AG04449 (cell line): Measurements from ENCODE around the gene PCDH19.

Experiments used
- CTCF ChIA-PET: fragments of 350-600 bp; formaldehyde crosslinking; extraction: SDS; loops from one replicate; lab custom pipeline; 2021; ENCODE audit warnings: antibody characterized with exemption; lab: Yijun Ruan, JAX
- POLR2A ChIA-PET: fragments of 400-600, 350-600 bp; formaldehyde crosslinking; extraction: SDS; loops from one replicate; lab custom pipeline; 2020; ENCODE audit warnings: antibody characterized with exemption, inconsistent platforms; lab: Yijun Ruan, JAX
- DNase-seq: peaks from one replicate; pipeline ENCODE4 v3.0.0-alpha.2; 2010; ENCODE audit warnings: low read depth, low spot score
- H3K4me3 ChIP-seq: 2 replicates; pipeline ENCODE4 v1.5.1; 2011; ENCODE audit warnings: low read depth, mild to moderate bottlenecking, control low read depth, low read length
- TF ChIP-seq, protein P1 (sequence below): IDR thresholded peaks from one replicate; pipeline ENCODE4 v1.5.1; 2011; ENCODE audit warnings: mild to moderate bottlenecking, moderate library complexity, low read length, control low read depth, inconsistent platforms; ENCODE audit not compliant: insufficient read depth; ENCODE audit errors: missing control alignments

PCDH19 gene

DNA sequence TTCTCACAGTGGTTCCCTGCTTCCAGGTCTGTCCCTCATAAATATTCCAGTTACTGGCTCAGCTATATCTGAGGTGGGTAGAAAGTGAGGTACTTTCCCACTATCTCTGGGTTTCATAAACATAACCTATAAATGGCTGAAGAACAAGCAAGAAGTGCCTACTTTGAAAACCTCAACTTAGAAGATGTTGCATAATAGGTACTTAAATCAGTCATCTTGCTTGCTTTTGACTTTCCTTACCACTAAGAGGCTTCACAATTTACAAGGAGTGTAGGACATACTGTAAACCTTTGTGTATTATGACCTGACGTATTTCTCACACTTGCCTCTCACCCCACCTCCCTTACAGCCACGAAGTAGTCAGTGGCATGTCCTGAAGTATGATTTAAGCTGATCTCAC lies 145.9 kb downstream of the PCDH19 start:
- CTCF ChIA-PET, result no interaction called here

DNA sequence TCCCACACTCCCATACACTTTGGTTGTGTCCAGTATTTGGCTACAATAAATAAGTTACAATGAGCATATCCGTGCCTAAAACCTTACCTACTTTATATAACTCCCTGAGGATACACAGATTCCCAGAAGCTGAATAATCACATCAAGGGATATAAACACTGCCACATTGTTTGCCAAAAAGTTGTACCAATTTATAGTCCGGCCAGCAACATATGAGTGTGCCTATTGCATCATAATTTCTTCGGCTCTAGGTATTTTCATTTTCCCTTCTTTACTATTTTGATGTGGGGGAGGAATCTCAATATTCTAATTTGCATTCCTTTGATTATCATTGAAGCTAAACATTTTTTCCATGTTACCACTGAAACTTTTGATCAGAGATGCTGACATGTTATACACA lies 146.4 kb downstream of the PCDH19 start:
- ChIA-PET CTCF (no interaction called here), POLR2A (no interaction called here)
- DNase-seq, result no peak
- H3K4me3 ChIP-seq, result no peak overlapping the region
- TF ChIP-seq, protein P1, sequence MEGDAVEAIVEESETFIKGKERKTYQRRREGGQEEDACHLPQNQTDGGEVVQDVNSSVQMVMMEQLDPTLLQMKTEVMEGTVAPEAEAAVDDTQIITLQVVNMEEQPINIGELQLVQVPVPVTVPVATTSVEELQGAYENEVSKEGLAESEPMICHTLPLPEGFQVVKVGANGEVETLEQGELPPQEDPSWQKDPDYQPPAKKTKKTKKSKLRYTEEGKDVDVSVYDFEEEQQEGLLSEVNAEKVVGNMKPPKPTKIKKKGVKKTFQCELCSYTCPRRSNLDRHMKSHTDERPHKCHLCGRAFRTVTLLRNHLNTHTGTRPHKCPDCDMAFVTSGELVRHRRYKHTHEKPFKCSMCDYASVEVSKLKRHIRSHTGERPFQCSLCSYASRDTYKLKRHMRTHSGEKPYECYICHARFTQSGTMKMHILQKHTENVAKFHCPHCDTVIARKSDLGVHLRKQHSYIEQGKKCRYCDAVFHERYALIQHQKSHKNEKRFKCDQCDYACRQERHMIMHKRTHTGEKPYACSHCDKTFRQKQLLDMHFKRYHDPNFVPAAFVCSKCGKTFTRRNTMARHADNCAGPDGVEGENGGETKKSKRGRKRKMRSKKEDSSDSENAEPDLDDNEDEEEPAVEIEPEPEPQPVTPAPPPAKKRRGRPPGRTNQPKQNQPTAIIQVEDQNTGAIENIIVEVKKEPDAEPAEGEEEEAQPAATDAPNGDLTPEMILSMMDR, result no peak

More for the DNA sequence above, 145.9 kb downstream of the PCDH19 start:
- DNase-seq, result no peak
- H3K4me3 ChIP-seq, result no peak overlapping the region
- POLR2A ChIA-PET, result no interaction called here
- TF ChIP-seq, protein P1, result no peak

DNA sequence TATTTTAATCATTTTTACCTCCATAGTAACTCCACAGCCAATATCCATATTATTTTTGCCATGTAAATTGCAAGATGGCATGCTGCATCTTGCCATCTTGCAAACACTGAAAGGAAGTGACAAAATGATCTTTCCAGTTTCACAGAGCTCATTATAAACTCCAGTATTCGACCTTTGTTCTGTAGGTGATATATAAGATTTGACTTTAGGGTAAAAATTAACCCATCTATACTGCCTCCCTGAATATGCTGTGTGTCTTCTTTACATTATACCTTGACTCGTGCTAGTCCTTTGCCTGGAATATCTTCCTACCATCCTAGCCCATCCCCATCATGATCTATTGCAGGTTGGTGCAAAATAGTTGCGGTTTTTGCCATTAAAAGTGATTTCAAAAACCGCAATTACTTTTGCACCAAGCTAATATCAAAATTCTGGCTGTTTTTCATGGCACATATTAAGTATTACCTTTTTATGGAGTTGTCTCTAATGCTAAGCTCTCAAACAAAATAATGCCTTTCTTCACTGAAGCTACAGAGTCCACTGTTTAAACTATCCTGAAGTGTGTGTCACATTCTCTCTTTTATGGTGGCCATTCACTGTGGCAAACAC lies 161.1 kb downstream of the PCDH19 start:
- POLR2A ChIA-PET, result no interaction called here
- TF ChIP-seq, protein P1, result no peak
- H3K4me3 ChIP-seq, result no peak overlapping the region
- CTCF ChIA-PET, result no interaction called here
- DNase-seq, result no peak

DNA sequence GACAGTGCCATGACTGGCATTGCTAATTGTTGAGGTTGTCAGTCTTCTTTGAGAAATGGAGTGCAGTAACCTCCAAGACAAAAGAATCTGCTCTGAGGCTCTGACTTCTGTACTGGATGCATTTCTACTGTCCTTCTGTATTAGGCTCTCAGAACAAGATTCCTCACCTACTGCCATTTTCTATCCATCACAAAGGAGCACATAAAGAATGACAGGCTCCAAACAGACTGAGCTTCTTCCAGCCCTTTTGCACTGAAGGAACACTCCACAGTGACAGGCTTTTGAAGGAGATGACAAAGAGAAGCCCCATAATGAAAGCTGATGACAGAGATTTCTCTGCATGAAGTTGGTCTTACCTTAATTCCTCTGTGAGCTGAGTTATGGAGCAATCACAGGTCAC lies 162.2 kb downstream of the PCDH19 start:
- no peak for DNase-seq
- ChIA-PET CTCF (no interaction called here), POLR2A (no interaction called here)
- TF ChIP-seq, protein P1, result no peak
- no peak overlapping the region for H3K4me3 ChIP-seq

DNA sequence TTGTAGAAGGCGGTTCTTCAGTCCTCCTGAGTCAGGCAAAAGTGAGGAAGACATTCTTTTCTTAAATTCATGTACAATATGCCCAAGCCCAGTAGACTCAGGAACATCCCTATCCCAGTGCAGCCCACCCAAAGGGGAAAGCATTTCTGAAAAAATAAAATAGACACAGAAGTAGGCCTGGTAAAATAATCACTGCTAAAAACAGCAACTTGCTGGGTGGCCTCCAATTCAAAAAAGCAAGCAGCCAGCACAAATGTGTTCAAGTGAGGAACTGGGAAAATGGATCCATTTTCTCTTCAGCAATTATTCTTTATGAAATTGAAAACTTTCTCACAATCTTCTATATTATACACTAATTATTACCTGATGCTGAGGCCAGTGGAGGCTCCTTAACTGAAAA lies 165.4 kb downstream of the PCDH19 start:
- ChIA-PET POLR2A (no interaction called here), CTCF (no interaction called here)
- H3K4me3 ChIP-seq, result no peak overlapping the region

More for the DNA sequence above, 165.4 kb downstream of the PCDH19 start:
- DNase-seq, result no peak
- TF ChIP-seq, protein P1, result no peak
